GM21529 (cell line): Measurements from ENCODE around the gene GKN2.
"Not testable (repeated sequence)": the region's sequence is repeated elsewhere in the genome, so short reads cannot be mapped to it uniquely, and the experiment has no call there.

Source experiments
- ATAC-seq: cut with Tn5 transposase; IDR thresholded peaks from one replicate; pipeline ENCODE4 v1.9.1; 2021; ENCODE audit not compliant: unreplicated experiment

Gene GKN2

GRCh38 chr2:68961380-68961779 is 8.7 kb upstream of the GKN2 start:
- ATAC-seq: no peak

DNA sequence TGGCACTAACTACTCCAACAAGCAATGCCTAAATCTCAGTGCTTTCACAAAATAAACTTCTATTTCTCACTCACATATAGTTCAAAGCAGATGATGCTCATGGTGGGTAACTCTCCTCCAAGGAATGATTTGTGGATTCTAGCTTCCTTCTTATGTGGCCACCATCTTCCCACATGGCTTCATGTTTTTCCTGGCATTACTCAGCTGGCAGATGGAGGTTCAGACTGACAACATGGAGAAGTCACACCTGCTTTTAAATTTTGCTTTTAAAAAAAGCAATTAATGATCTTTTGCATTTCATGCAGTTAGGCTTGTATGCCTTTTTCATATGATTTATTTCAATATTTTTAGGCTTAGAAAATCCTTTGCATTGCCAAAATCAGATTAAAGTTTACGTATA is 6.3 kb upstream of the GKN2 start:
- no peak for ATAC-seq

GRCh38 chr2:68955432-68955831 is 2.7 kb upstream of the GKN2 start:
- ATAC-seq: not testable (repeated sequence)

- no peak for ATAC-seq
Measured at GRCh38 chr2:68951899-68952298, 794 bp downstream of the GKN2 start.

- no peak for ATAC-seq
Measured at GRCh38 chr2:68948710-68949109, 4.0 kb downstream of the GKN2 start.

- ATAC-seq: no peak
Measured at GRCh38 chr2:68946117-68946516, 6.6 kb downstream of the GKN2 start.

GRCh38 chr2:68943581-68944568 is 8.8 kb downstream of the GKN2 start:
- no peak for ATAC-seq

GRCh38 chr2:68942827-68943226 is 9.9 kb downstream of the GKN2 start:
- no peak for ATAC-seq

GRCh38 chr2:68940369-68940768 is 12.3 kb downstream of the GKN2 start:
- ATAC-seq: no peak

DNA sequence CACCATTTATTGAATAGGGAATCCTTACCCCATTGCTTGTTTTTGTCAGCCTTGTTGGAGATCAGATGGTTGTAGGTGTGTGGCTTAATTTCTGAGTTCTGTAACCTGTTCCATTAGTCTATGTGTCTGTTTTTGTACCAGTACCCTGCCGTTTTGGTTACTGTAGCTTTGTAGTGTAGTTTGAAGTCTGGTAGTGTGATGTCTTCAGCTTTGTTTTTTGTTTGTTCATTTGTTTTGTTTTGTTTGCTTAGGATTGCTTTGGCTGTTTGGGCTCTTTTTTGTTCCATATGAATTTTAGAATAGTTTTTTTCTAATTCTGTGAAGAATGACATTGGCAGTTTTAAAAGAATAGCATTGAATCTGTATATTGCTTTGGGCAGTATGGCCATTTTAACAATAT is 12.7 kb downstream of the GKN2 start:
- no peak for ATAC-seq

GRCh38 chr2:68938938-68939337 is 13.8 kb downstream of the GKN2 start:
- no peak for ATAC-seq

DNA sequence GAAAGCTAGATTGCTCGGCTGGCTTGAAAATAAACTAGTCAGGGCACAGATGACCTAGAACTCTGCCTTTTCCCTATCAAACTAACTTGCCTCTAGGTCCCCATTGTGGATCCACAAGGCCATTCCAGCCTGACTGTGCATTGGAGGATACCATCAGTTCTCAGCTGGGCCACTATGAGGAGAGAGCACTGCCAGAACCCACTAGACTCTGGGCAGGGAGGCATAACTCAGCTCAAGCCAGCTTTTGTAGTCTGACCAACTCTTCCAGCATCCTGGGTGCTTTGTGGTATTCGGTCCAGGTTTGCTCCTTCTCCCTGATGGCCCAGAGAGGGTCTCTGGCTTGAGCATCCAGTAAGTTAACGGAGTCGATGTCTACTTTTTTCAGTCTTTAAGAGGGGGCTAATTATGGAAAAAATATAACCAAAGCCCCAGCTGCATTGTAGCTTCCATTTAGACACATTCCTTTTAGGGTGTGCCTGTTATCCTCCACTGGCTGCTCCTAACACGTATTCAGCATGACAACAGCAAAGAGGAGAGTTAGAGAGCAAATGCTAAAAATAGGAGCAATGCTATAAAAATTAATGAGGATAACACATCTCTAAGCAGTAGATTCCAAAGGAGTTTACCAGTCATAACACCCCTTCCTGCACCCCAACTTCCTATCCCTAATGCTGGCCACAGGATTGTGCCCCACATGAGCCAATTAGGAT is 15.2 kb downstream of the GKN2 start:
- no peak for ATAC-seq

DNA sequence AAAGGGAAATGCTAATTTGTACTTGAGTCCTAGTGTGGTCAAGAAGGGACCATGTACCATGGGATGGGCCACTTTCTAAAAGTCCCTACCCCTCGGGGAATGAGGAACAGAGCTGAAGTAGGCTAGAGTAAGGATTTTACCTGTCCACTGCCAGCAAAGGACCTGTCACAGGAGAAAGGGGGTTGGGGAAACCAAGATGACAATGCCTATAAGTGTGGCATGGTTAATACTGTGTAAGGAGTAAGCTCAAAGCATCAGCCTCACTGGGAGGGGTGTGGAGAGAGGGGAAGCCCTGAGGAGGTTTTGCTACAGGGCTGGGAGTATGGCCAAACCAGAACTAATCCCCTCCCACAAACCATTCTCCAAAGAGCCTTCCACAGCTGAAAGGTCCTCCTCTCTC is 15.8 kb downstream of the GKN2 start:
- no peak for ATAC-seq

GRCh38 chr2:68936427-68936826 is 16.3 kb downstream of the GKN2 start:
- ATAC-seq: no peak

DNA sequence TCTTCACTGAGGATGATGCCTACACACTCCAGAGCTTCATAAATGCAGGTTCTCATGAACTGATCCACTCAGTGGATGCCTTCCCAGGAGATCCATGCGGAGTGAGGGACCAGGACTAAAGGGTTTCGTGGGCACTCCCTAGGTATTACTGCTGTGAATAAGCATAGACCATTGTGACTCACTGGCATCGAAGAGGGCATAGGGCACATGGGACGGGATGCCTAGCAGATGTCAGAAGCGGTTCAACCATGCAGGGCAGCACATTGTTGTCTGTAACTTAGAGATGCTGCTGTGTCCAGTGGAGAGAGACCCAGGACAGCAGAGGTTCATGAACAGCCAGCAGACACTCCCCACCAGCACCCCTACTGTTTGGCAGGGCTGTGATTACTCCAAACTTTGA is 17.2 kb downstream of the GKN2 start:
- no peak for ATAC-seq

- no peak for ATAC-seq
Measured at GRCh38 chr2:68934021-68934420, 18.7 kb downstream of the GKN2 start.

DNA sequence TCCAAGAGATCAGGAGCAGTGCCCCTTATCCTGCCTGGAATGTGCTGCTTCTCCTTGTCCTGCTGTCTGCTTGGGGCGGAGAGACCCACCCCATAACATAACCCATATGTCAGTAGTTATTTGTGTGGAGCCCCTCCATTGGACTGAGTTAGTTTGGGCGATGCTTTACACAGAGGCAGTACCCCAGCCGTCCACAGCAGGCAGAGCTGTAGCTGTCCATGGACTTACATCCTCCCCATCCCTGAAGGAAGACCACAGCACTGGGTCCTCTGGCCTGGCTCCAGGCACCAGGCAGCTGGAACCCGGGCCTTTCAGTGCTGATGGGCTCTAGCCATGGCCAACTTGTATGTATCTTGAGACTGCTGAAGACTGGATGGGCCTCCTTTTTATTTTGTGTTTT is 20.3 kb downstream of the GKN2 start:
- no peak for ATAC-seq

- ATAC-seq: no peak
Measured at GRCh38 chr2:68931799-68932198, 20.9 kb downstream of the GKN2 start.

- no peak for ATAC-seq
Measured at GRCh38 chr2:68931149-68931711, 21.5 kb downstream of the GKN2 start.

GRCh38 chr2:68926796-68927195 is 25.9 kb downstream of the GKN2 start:
- ATAC-seq: no peak

GRCh38 chr2:68925295-68925896 is 27.3 kb downstream of the GKN2 start:
- no peak for ATAC-seq
